Neural progenitor cell (in vitro differentiated cells): ENCODE data around the gene CLDN34.

Source experiments
- CTCF ChIP-seq: fragments of 200-600 bp; sonication (generic); IDR thresholded peaks from 2 replicates; pipeline ENCODE4 v1.5.1; 2017; ENCODE audit warnings: antibody characterized with exemption, mild to moderate bottlenecking
- EZH2 ChIP-seq: fragments of 200-600 bp; sonication (generic); IDR thresholded peaks from 2 replicates; pipeline ENCODE4 v1.6.1; 2017; ENCODE audit warnings: antibody characterized with exemption, mild to moderate bottlenecking, moderate library complexity
- EZH2phosphoT487 ChIP-seq: fragments of 200-600 bp; sonication (generic); IDR thresholded peaks from 2 replicates; pipeline ENCODE4 v1.6.1; 2017; ENCODE audit warnings: antibody characterized with exemption

- no peak for TF ChIP-seq CTCF
- no peak for TF ChIP-seq EZH2
- TF ChIP-seq EZH2phosphoT487, result no peak
These were observed 44.2 kb downstream of the CLDN34 start for GRCh38 chrX:10011261-10011931.
